Measurements from ENCODE around the gene FBXW7. TPM values are rescaled to one million over a fixed set of nuclear protein-coding genes. Genes with fewer than 3 reads are reported as not detected.

Gene FBXW7
- total RNA-seq, 3 donors from 2014 or later = 55.7 to 247 (median 117) TPM

DNA sequence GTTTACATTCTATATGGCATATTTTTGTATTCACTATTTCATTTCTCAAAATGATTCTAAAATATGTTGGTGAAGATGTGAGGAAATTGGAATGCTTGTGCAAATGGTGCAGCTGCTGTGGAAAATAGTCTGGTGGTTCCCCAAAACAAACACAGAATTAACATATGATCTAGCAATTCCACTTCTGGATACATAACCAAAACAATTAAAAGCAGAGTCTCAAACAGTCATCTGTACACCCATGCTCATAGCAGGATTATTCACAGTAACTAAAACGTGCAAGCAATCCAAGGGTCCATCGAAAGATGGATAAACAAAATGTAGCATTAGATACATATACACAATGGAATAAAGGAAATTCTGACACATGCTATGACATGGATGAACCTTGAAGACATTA is 204.8 kb downstream of the FBXW7 start:
- intact Hi-C loops (cut with DNase I; ENCODE audit: low total_unique reads) = no loop called here
- H3K4me1 ChIP-seq = no peaks in the 10 kb centered on the region
- TF ChIP-seq POLR2A (IDR thresholded peaks at IDR 0.05) = no peak
- TF ChIP-seq, protein P1, sequence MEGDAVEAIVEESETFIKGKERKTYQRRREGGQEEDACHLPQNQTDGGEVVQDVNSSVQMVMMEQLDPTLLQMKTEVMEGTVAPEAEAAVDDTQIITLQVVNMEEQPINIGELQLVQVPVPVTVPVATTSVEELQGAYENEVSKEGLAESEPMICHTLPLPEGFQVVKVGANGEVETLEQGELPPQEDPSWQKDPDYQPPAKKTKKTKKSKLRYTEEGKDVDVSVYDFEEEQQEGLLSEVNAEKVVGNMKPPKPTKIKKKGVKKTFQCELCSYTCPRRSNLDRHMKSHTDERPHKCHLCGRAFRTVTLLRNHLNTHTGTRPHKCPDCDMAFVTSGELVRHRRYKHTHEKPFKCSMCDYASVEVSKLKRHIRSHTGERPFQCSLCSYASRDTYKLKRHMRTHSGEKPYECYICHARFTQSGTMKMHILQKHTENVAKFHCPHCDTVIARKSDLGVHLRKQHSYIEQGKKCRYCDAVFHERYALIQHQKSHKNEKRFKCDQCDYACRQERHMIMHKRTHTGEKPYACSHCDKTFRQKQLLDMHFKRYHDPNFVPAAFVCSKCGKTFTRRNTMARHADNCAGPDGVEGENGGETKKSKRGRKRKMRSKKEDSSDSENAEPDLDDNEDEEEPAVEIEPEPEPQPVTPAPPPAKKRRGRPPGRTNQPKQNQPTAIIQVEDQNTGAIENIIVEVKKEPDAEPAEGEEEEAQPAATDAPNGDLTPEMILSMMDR (IDR thresholded peaks at IDR 0.05) = no peak
- no peak for TF ChIP-seq POLR2AphosphoS5 (IDR thresholded peaks at IDR 0.05)
- no peak overlapping the region for H3K27ac ChIP-seq
- peaks cover 7% of the 10 kb centered on the region for H3K36me3 ChIP-seq
- DNase-seq (ENCODE audit: low spot score in 2 of 2) = no peak
- H3K27me3 ChIP-seq = no peaks in the 10 kb centered on the region
- H3K4me3 ChIP-seq = no peak overlapping the region
- no peaks in the 10 kb centered on the region for H3K9me3 ChIP-seq

DNA sequence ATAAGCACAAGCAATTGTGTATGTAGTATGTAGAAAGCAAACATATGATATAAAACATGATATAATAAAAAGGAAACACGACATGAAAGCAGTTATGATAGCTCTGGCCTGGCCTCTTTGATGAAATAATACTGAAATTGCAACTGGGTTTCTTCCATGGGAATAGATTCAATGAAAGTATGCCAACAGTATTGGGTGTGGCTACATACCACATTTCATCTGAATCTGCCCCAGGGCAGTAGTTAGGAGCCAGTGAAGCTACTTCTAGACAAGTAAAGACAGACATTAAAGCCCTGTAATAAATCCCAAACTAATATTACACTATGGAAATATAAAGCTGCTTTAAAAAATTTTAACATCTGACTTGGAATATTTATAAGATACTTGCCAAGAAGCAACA is 207.3 kb downstream of the FBXW7 start:
- Histone ChIP-seq H3K4me1 (no peaks in the 10 kb centered on the region), H3K9me3 (no peaks in the 10 kb centered on the region), H3K4me3 (no peak overlapping the region), H3K36me3 (peaks cover 7% of the 10 kb centered on the region), H3K27ac (no peak overlapping the region), H3K27me3 (no peaks in the 10 kb centered on the region)
- DNase-seq (ENCODE audit: low spot score in 2 of 2) = peak in 1 of 2 donors; percentile 44
- TF ChIP-seq POLR2AphosphoS5 (IDR thresholded peaks at IDR 0.05) = no peak
- intact Hi-C loops (cut with DNase I; ENCODE audit: low total_unique reads) = no loop called here

DNA sequence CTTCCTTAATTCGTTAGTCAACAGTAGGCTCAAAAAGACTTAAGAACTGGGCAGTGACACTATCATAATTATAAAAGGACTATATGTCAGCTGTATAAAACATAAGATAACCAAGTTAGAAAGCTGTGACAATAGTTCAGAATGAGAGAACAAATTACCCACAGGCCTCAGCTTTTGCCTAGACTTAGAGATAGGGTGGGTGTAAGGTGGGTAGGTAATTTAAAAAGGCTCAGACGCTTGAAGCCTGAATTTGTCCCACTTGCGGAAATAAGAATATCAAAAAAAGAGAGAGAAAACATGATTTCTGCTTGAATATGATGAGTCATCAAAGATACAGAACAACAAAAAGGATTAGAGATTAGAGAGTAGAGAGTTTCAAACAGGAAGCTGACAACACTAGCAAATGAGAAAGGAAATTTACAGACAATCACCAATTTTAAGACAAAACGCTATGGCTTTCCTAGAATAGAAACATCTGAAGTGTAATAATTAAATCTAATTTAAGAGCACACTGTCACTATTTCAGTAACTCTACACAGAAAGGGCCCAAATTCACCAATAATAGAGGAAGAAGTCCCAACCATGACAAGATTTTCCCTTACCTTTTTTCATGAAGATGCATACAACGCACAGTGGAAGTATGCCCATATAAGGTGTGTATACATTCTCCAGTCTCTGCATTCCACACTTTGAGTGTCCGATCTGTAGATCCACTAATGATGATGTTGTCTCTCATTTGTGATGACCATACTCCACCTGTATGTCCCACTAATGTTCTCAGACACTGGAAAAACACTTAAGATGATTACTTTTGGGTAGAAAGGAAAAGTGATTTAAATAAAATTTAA is 208.1 kb downstream of the FBXW7 start:
- Histone ChIP-seq H3K4me3 (no peak overlapping the region), H3K27me3 (no peaks in the 10 kb centered on the region), H3K4me1 (no peaks in the 10 kb centered on the region), H3K9me3 (no peaks in the 10 kb centered on the region), H3K36me3 (peaks cover 7% of the 10 kb centered on the region), H3K27ac (no peak overlapping the region)
- intact Hi-C loops (cut with DNase I; ENCODE audit: low total_unique reads) = no loop called here
- TF ChIP-seq, protein P1 (IDR thresholded peaks at IDR 0.05) = no peak
- TF ChIP-seq POLR2A (IDR thresholded peaks at IDR 0.05) (no peak), POLR2AphosphoS5 (IDR thresholded peaks at IDR 0.05) (no peak)
- no peak for DNase-seq (ENCODE audit: low spot score in 2 of 2)

DNA sequence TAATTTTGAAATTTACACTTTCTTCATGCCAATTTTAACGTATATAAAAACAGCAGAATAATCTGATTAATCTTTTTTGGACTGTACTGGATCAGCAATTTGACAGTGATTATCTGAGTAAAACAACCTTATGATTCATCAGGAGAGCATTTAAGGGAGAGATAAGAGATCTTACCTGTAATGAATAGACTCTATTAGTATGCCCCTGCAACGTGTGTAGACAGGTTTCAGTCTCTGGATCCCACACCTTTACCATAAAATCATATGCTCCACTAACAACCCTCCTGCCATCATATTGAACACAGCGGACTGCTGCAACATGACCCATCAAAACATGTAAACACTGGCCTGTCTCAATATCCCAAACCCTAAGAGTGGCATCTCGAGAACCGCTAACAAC is 210.1 kb downstream of the FBXW7 start:
- H3K4me3 ChIP-seq = no peak overlapping the region
- intact Hi-C loops (cut with DNase I; ENCODE audit: low total_unique reads) = no loop called here
- no peak for DNase-seq (ENCODE audit: low spot score in 2 of 2)
- H3K9me3 ChIP-seq = no peaks in the 10 kb centered on the region
- no peak overlapping the region for H3K27ac ChIP-seq
- TF ChIP-seq, protein P1 (IDR thresholded peaks at IDR 0.05) = no peak
- TF ChIP-seq POLR2A (IDR thresholded peaks at IDR 0.05) (no peak), POLR2AphosphoS5 (IDR thresholded peaks at IDR 0.05) (no peak)
- H3K4me1 ChIP-seq = no peaks in the 10 kb centered on the region
- H3K36me3 ChIP-seq = peaks cover 7% of the 10 kb centered on the region
- H3K27me3 ChIP-seq = no peaks in the 10 kb centered on the region

DNA sequence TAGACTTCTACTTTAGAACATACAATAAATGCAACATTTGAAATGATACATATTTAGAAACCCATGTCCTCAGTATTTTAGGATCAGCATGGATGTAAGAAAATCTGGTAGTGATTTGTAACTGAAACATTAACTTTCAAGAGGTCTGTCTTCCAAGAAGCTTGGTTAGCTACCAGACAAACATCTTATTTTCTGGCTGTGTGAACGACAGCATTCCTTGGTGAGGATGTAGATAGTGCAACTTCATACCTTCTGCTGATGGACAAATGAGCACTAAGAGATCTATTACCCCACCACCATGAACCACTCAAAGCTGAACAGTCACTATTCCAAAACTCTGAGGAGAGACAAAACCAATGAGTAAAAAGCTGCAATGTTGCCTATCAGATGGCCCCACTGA is 212.7 kb downstream of the FBXW7 start:
- no peak overlapping the region for H3K27ac ChIP-seq
- DNase-seq (ENCODE audit: low spot score in 2 of 2) = no peak
- TF ChIP-seq, protein P1 (IDR thresholded peaks at IDR 0.05) = no peak
- TF ChIP-seq POLR2AphosphoS5 (IDR thresholded peaks at IDR 0.05) = no peak
- no peak for TF ChIP-seq POLR2A (IDR thresholded peaks at IDR 0.05)
- H3K36me3 ChIP-seq = peaks cover 7% of the 10 kb centered on the region
- intact Hi-C loops (cut with DNase I; ENCODE audit: low total_unique reads) = loop anchor here (5.0 kb wide), 1 partner anchor 641 kb away; no protein-coding TSS in a partner anchor
- H3K4me3 ChIP-seq = no peak overlapping the region
- H3K27me3 ChIP-seq = no peaks in the 10 kb centered on the region
- H3K9me3 ChIP-seq = no peaks in the 10 kb centered on the region
- no peaks in the 10 kb centered on the region for H3K4me1 ChIP-seq

Data from breast epithelium (tissue), 4 donors.